ENCODE results near the gene CACNG4. TPM values are rescaled to one million over a fixed set of nuclear protein-coding genes. Genes with fewer than 3 reads are reported as not detected.

The CACNG4 gene
- polyA plus RNA-seq, 1 donor from 2014 or later, result 32.9 TPM

GRCh38 chr17:66985338-66986237 is 21.1 kb downstream of the CACNG4 start:
- no peaks in the 10 kb centered on the region for H4K20me1 ChIP-seq (ENCODE audit: insufficient read depth)
- no peaks in the 10 kb centered on the region for H3F3A ChIP-seq (ENCODE audit: insufficient read depth, low read length, poor library complexity, severe bottlenecking)
- no peaks in the 10 kb centered on the region for H3K9me2 ChIP-seq (ENCODE audit: insufficient read depth, low read length)
- peaks cover 9% of the 10 kb centered on the region for H3K36me3 ChIP-seq (ENCODE audit: insufficient read depth, low read length)
- H3K27ac ChIP-seq (ENCODE audit: low read length), result no peak overlapping the region
- H3K27me3 ChIP-seq (ENCODE audit: insufficient read depth, low read depth, low read length), result no peaks in the 10 kb centered on the region
- H2AFZ ChIP-seq (ENCODE audit: low read depth, low read length), result no peak overlapping the region
- no peak overlapping the region for H3K4me2 ChIP-seq (ENCODE audit: low read length)
- H3K9me3 ChIP-seq (ENCODE audit: low read length), result no peaks in the 10 kb centered on the region
- no peak overlapping the region for H3K4me3 ChIP-seq (ENCODE audit: low read length)
- peaks cover 9% of the 10 kb centered on the region for H3K79me2 ChIP-seq (replicated peaks; ENCODE audit: insufficient read depth, low read length)
- H3K9ac ChIP-seq (ENCODE audit: low read length), result no peak overlapping the region
- TF ChIP-seq POLR2AphosphoS5 (IDR thresholded peaks at IDR 0.05) (no peak), MXI1 (conservative IDR thresholded peaks at IDR 0.05; ENCODE audit: poor library complexity, severe bottlenecking) (no peak), TAF1 (IDR thresholded peaks at IDR 0.05; ENCODE audit: low read depth) (no peak), EZH2 (IDR thresholded peaks at IDR 0.05; ENCODE audit: borderline replicate concordance, insufficient read depth, low read length, poor library complexity, severe bottlenecking) (no peak), EP300 (conservative IDR thresholded peaks at IDR 0.05; ENCODE audit: poor library complexity, severe bottlenecking) (no peak), SMC3 (conservative IDR thresholded peaks at IDR 0.05; ENCODE audit: poor library complexity) (no peak)
- TF ChIP-seq, protein P1, sequence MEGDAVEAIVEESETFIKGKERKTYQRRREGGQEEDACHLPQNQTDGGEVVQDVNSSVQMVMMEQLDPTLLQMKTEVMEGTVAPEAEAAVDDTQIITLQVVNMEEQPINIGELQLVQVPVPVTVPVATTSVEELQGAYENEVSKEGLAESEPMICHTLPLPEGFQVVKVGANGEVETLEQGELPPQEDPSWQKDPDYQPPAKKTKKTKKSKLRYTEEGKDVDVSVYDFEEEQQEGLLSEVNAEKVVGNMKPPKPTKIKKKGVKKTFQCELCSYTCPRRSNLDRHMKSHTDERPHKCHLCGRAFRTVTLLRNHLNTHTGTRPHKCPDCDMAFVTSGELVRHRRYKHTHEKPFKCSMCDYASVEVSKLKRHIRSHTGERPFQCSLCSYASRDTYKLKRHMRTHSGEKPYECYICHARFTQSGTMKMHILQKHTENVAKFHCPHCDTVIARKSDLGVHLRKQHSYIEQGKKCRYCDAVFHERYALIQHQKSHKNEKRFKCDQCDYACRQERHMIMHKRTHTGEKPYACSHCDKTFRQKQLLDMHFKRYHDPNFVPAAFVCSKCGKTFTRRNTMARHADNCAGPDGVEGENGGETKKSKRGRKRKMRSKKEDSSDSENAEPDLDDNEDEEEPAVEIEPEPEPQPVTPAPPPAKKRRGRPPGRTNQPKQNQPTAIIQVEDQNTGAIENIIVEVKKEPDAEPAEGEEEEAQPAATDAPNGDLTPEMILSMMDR (IDR thresholded peaks at IDR 0.05; ENCODE audit: poor library complexity, severe bottlenecking), result no peak

DNA sequence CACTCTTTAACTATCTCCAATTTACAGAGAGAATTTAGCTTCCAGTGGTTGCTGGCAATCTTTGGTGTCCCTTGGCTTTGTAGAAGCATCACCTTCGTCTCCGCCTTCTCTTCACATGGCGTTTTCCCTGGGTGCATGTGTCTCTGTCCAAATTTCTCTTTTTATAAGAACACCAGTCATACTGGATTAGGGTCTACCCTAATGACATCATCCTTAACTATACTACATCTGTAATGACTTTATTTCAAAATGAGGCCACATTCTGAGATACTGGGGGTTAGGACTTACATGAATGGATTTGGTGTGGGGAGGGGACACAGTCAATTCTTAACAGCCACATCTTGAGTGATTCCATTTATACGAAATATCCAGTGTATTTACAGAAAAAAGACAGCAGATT is 22.2 kb downstream of the CACNG4 start:
- Histone ChIP-seq H3K9ac (ENCODE audit: low read length) (no peak overlapping the region), H4K20me1 (ENCODE audit: insufficient read depth) (no peaks in the 10 kb centered on the region), H3K27me3 (ENCODE audit: insufficient read depth, low read depth, low read length) (no peaks in the 10 kb centered on the region), H2AFZ (ENCODE audit: low read depth, low read length) (no peak overlapping the region), H3K4me2 (ENCODE audit: low read length) (no peak overlapping the region), H3K9me3 (ENCODE audit: low read length) (no peaks in the 10 kb centered on the region), H3F3A (ENCODE audit: insufficient read depth, low read length, poor library complexity, severe bottlenecking) (no peaks in the 10 kb centered on the region), H3K36me3 (ENCODE audit: insufficient read depth, low read length) (peaks cover 14% of the 10 kb centered on the region), H3K4me3 (ENCODE audit: low read length) (no peak overlapping the region), H3K9me2 (ENCODE audit: insufficient read depth, low read length) (no peaks in the 10 kb centered on the region), H3K79me2 (replicated peaks; ENCODE audit: insufficient read depth, low read length) (peaks cover 3% of the 10 kb centered on the region), H3K27ac (ENCODE audit: low read length) (no peak overlapping the region)
- TF ChIP-seq EZH2 (IDR thresholded peaks at IDR 0.05; ENCODE audit: borderline replicate concordance, insufficient read depth, low read length, poor library complexity, severe bottlenecking) (no peak), TAF1 (IDR thresholded peaks at IDR 0.05; ENCODE audit: low read depth) (no peak), SMC3 (conservative IDR thresholded peaks at IDR 0.05; ENCODE audit: poor library complexity) (no peak), EP300 (conservative IDR thresholded peaks at IDR 0.05; ENCODE audit: poor library complexity, severe bottlenecking) (no peak), RAD21 (conservative IDR thresholded peaks at IDR 0.05) (no peak), MXI1 (conservative IDR thresholded peaks at IDR 0.05; ENCODE audit: poor library complexity, severe bottlenecking) (no peak), POLR2AphosphoS5 (IDR thresholded peaks at IDR 0.05) (no peak)
- TF ChIP-seq, protein P2, sequence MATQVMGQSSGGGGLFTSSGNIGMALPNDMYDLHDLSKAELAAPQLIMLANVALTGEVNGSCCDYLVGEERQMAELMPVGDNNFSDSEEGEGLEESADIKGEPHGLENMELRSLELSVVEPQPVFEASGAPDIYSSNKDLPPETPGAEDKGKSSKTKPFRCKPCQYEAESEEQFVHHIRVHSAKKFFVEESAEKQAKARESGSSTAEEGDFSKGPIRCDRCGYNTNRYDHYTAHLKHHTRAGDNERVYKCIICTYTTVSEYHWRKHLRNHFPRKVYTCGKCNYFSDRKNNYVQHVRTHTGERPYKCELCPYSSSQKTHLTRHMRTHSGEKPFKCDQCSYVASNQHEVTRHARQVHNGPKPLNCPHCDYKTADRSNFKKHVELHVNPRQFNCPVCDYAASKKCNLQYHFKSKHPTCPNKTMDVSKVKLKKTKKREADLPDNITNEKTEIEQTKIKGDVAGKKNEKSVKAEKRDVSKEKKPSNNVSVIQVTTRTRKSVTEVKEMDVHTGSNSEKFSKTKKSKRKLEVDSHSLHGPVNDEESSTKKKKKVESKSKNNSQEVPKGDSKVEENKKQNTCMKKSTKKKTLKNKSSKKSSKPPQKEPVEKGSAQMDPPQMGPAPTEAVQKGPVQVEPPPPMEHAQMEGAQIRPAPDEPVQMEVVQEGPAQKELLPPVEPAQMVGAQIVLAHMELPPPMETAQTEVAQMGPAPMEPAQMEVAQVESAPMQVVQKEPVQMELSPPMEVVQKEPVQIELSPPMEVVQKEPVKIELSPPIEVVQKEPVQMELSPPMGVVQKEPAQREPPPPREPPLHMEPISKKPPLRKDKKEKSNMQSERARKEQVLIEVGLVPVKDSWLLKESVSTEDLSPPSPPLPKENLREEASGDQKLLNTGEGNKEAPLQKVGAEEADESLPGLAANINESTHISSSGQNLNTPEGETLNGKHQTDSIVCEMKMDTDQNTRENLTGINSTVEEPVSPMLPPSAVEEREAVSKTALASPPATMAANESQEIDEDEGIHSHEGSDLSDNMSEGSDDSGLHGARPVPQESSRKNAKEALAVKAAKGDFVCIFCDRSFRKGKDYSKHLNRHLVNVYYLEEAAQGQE (IDR thresholded peaks at IDR 0.05; ENCODE audit: borderline replicate concordance), result no peak
- TF ChIP-seq, protein P1 (IDR thresholded peaks at IDR 0.05; ENCODE audit: poor library complexity, severe bottlenecking), result no peak

All from neural cell (in vitro differentiated cells).